Keratinocyte (primary cell): ENCODE results near the gene FHDC1. TPM values are rescaled to one million over a fixed set of nuclear protein-coding genes. Genes with fewer than 3 reads are reported as not detected.

Experiments
- DNase-seq: peaks from one replicate; pipeline ENCODE4 v3.0.0-alpha.2; 2011; ENCODE audit warnings: low read depth, missing footprints, low spot score
- FAIRE-seq: peaks from 2 replicates; lab custom pipeline; 2011; peaks lifted over from hg19 to GRCh38; lab: Jason Lieb, UNC
- H2AFZ ChIP-seq: 2 replicates; pipeline ENCODE4 v1.6.0; 2012; ENCODE audit warnings: low read length, control low read depth, inconsistent platforms; ENCODE audit not compliant: control insufficient read depth
- H3K27ac ChIP-seq: 2 replicates; pipeline ENCODE4 v1.5.1; 2011; ENCODE audit warnings: low read length; ENCODE audit not compliant: control insufficient read depth, insufficient read depth
- H3K27me3 ChIP-seq: 3 replicates; pipeline ENCODE4 v1.6.0; 2011; ENCODE audit warnings: low read length; ENCODE audit not compliant: control insufficient read depth, insufficient read depth; ENCODE audit errors: extremely low read depth
- H3K36me3 ChIP-seq, 2 experiments: 2 replicates in 1 of 2; 3 replicates in 1 of 2; pipeline ENCODE4 v1.5.1; 2011; ENCODE audit warnings: low read length in 2 of 2, mild to moderate bottlenecking in 1 of 2; ENCODE audit not compliant: control insufficient read depth in 2 of 2, insufficient read depth in 2 of 2; ENCODE audit errors: extremely low read depth in 1 of 2
- H3K4me1 ChIP-seq: 3 replicates; pipeline ENCODE4 v1.5.1; 2011; ENCODE audit warnings: low read length; ENCODE audit not compliant: control insufficient read depth, insufficient read depth; ENCODE audit errors: extremely low read depth
- H3K4me2 ChIP-seq: 3 replicates; pipeline ENCODE4 v1.6.0; 2011; ENCODE audit warnings: low read depth, low read length; ENCODE audit not compliant: control insufficient read depth, insufficient read depth; ENCODE audit errors: extremely low read depth
- H3K4me3 ChIP-seq, 3 experiments: fragments of 200-600 bp in 1 of 3; sonication (generic) in 1 of 3; 2 replicates in 2 of 3; 3 replicates in 1 of 3; pipeline ENCODE4 v1.5.1; 2011 to 2016; ENCODE audit warnings: low read length in 3 of 3, mild to moderate bottlenecking in 3 of 3, control low read depth in 2 of 3, inconsistent platforms in 1 of 3, low read depth in 1 of 3, mixed read lengths in 1 of 3, mixed run types in 1 of 3, moderate library complexity in 1 of 3; ENCODE audit not compliant: control insufficient read depth in 2 of 3, insufficient read depth in 2 of 3; ENCODE audit errors: extremely low read depth in 1 of 3
- H3K79me2 ChIP-seq: 2 replicates; pipeline ENCODE4 v1.6.0; 2012; ENCODE audit warnings: low read length; ENCODE audit not compliant: control insufficient read depth, insufficient read depth
- H3K9ac ChIP-seq: 3 replicates; pipeline ENCODE4 v1.6.0; 2011; ENCODE audit warnings: low read length; ENCODE audit not compliant: control insufficient read depth, insufficient read depth; ENCODE audit errors: extremely low read depth
- H3K9me1 ChIP-seq: 3 replicates; pipeline ENCODE4 v1.6.0; 2011; ENCODE audit warnings: low read length; ENCODE audit not compliant: control insufficient read depth, insufficient read depth; ENCODE audit errors: extremely low read depth
- H3K9me3 ChIP-seq: 2 replicates; pipeline ENCODE4 v1.5.1; 2012; ENCODE audit warnings: low read depth, low read length; ENCODE audit not compliant: control insufficient read depth
- H4K20me1 ChIP-seq: 3 replicates; pipeline ENCODE4 v1.6.0; 2011; ENCODE audit warnings: low read length; ENCODE audit not compliant: control insufficient read depth, insufficient read depth; ENCODE audit errors: extremely low read depth
- CTCF ChIP-seq, 3 experiments: IDR thresholded peaks in 1 of 3; conservative IDR thresholded peaks in 1 of 3; optimal IDR thresholded peaks in 1 of 3; 2 replicates in 2 of 3; 3 replicates in 1 of 3; pipeline versions ENCODE3 to v1.5.1; 2011; ENCODE audit warnings: low read length in 3 of 3, mild to moderate bottlenecking in 3 of 3, moderate library complexity in 2 of 3, control low read depth in 1 of 3, inconsistent platforms in 1 of 3; ENCODE audit not compliant: insufficient read depth in 2 of 3; ENCODE audit errors: extremely low read depth in 1 of 3
- EZH2 ChIP-seq: IDR thresholded peaks from one replicate; pipeline ENCODE4 v1.6.1; 2012; ENCODE audit warnings: inconsistent platforms, mild to moderate bottlenecking, low read length, moderate library complexity
- dilution Hi-C: fragments of 300-500 bp; cut with MboI; formaldehyde crosslinking; loops from one replicate; pipeline ENCODE4 v1.7.0; 2020; ENCODE audit warnings: low sequenced_read_pairs; ENCODE audit not compliant: extremely low pct_ligation_motif_present
- polyA plus RNA-seq, 5 experiments: library from polyadenylated mRNA; depleted of rRNA in 3 of 5; stranded (reverse) in 3 of 5; stranded (forward) in 1 of 5; unstranded in 1 of 5; fragments of >200 nt; gene quantifications; 1 replicate in 1 of 5; 2 replicates in 3 of 5; 3 replicates in 1 of 5; pipeline versions ENCODE4 v1.2.1 to v1.2.3, GENCODE V29; 2011 to 2012; ENCODE audit warnings: missing spikeins in 2 of 5, low read depth in 1 of 5, low replicate concordance in 1 of 5

FHDC1 gene
- polyA plus RNA-seq, 1 donor (not counting 4 experiments of a cell fraction or from before 2014, with no cell fraction given) = 1.6 TPM

DNA sequence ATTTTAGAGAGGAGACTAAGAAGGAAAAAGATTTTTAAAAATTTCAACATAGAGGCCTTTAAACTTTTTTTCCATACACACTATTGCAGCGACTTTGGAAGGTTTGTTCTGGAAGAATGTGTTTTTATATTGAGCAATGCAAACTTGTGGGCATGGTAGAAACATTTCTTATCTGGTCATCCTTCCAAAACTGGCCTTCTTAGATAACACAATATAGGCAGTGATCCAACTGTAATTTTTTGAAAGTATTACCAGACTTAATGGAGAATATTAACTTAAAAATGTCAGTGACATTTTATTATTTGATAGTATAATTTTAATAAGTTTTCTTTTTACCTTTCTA, 25.6 kb downstream of the FHDC1 start:
- dilution Hi-C loops = no loop called here

DNA sequence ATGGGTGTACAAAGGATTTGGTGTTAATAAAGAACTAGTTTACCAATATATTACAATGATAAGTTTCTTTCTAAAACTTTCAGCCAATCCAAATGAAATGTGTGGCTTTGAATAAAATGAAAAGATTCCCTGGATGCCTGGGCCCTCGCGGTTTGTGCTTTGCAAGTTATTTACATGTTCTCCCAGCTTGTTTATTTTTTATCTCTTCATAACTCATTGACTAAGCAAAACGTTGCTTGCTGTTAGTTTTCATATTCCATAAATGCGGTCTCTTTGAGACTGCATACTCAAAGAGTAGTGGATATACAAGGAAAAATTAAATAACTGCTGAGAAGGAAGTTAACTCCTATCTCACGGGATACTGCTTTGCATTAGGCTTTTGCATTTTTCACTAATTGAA, 26.0 kb downstream of the FHDC1 start:
- dilution Hi-C loops = no loop called here
- Histone ChIP-seq H3K9me1 (no peaks in the 10 kb centered on the region), H2AFZ (no peak overlapping the region), H3K27me3 (no peaks in the 10 kb centered on the region), H3K27ac (no peak overlapping the region), H3K9ac (no peak overlapping the region), H3K4me1 (no peaks in the 10 kb centered on the region), H3K4me3 (no peak overlapping the region), H3K36me3 (peaks cover 0 to 5% of the 10 kb centered on the region in 2 experiments), H3K79me2 (no peaks in the 10 kb centered on the region), H3K4me2 (no peak overlapping the region), H3K9me3 (no peaks in the 10 kb centered on the region), H4K20me1 (no peaks in the 10 kb centered on the region)
- DNase-seq (no peak), FAIRE-seq (no peak)
- TF ChIP-seq CTCF (optimal IDR thresholded peaks at IDR 0.05 in 1 of 3, IDR thresholded peaks at IDR 0.05 in 1 of 3, conservative IDR thresholded peaks at IDR 0.05 in 1 of 3; ENCODE audit: extremely low read depth in 1 of 3, insufficient read depth in 2 of 3, low read length in 3 of 3) (no peak), EZH2 (no peak)

More for the DNA sequence above, 25.6 kb downstream of the FHDC1 start:
- H3K4me3 ChIP-seq = no peak overlapping the region
- H3K4me2 ChIP-seq = no peak overlapping the region
- no peaks in the 10 kb centered on the region for H3K4me1 ChIP-seq
- no peaks in the 10 kb centered on the region for H4K20me1 ChIP-seq
- H3K9me3 ChIP-seq = no peaks in the 10 kb centered on the region
- TF ChIP-seq CTCF (optimal IDR thresholded peaks at IDR 0.05 in 1 of 3, IDR thresholded peaks at IDR 0.05 in 1 of 3, conservative IDR thresholded peaks at IDR 0.05 in 1 of 3; ENCODE audit: extremely low read depth in 1 of 3, insufficient read depth in 2 of 3, low read length in 3 of 3) (no peak), EZH2 (no peak)
- no peak for DNase-seq
- H3K79me2 ChIP-seq = no peaks in the 10 kb centered on the region
- peaks cover 0 to 5% of the 10 kb centered on the region in 2 experiments for H3K36me3 ChIP-seq
- no peak for FAIRE-seq
- H3K9ac ChIP-seq = no peak overlapping the region
- H2AFZ ChIP-seq = no peak overlapping the region
- no peak overlapping the region for H3K27ac ChIP-seq
- no peaks in the 10 kb centered on the region for H3K27me3 ChIP-seq
- H3K9me1 ChIP-seq = no peaks in the 10 kb centered on the region
